ENCODE results near the gene TSC2. TPM values are rescaled to one million over a fixed set of nuclear protein-coding genes. Genes with fewer than 3 reads are reported as not detected.

The TSC2 gene
- total RNA-seq, 3 donors from 2014 or later (not counting 1 experiment from before 2014, with no cell fraction given), result 135 to 197 (median 161) TPM

DNA sequence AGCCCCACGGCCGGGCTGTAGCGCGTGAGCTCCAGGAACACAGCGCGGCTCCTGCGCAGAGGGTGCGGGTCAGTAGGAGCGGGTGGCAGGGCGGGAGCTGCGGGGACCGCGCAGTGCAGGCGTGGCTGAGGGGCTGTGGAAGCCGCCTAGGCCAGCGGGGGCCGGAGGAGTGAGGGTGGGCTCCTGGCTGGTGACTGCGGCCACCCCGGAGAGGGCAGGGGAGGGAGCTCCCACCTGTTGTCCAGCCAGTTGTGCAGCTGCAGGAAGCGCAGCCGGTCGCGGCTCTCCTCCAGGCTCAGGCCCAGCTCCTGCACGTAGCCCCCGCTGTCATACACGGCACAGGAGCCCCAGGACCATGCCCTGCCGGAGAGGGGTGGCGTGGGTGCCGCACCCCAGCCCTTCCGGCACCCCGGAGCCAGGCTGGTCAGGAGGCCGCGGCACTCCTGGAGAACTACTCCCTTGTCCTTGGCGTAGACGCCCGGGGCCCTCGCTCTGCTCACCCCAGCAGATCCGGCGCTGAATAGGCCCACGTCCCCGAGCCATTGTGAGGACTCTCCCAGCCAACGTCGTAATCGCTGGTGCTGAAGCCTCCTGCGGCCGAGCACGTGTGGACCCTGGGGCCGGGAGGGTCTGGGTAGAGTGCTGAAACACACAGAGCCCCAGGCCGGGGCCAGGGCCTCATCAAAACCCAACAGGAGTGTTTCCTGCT is 43.9 kb downstream of the TSC2 start:
- no peaks in the 10 kb centered on the region for H3K4me1 ChIP-seq (ENCODE audit: control insufficient read depth, insufficient read depth, low read length)
- DNase-seq, result no peak
- Mint-ChIP-seq H3K27ac (no peak overlapping the region), H3K4me1 (no peaks in the 10 kb centered on the region), H3K27me3 (ENCODE audit: low read depth in 2 of 2) (no peaks in the 10 kb centered on the region), H3K4me3 (no peak overlapping the region), H3K9me3 (no peaks in the 10 kb centered on the region), H3K36me3 (no peaks in the 10 kb centered on the region)
- ATAC-seq, result peak in 1 of 3 donors; percentile 11
- peaks cover 29% of the 10 kb centered on the region for H3K36me3 ChIP-seq (ENCODE audit: control insufficient read depth, insufficient read depth, low read length)
- H3K9me3 ChIP-seq (ENCODE audit: control insufficient read depth, insufficient read depth, low read length), result no peaks in the 10 kb centered on the region
- WGBS (ENCODE audit: insufficient coverage), result 96% methylated on average over 49 of the region's 49 CpGs
- no peak overlapping the region for H3K4me3 ChIP-seq (ENCODE audit: low read length)
- H3K27ac ChIP-seq (ENCODE audit: low read length), result no peak overlapping the region
- TF ChIP-seq CTCF (IDR thresholded peaks at IDR 0.05), result no peak
- intact Hi-C loops (cut with micrococcal nuclease), result no loop called here
- no peaks in the 10 kb centered on the region for H3K27me3 ChIP-seq (ENCODE audit: control insufficient read depth, insufficient read depth, low read length)

GRCh38 chr16:2092256-2092620 is 44.5 kb downstream of the TSC2 start:
- intact Hi-C loops (cut with micrococcal nuclease), result no loop called here
- Histone ChIP-seq H3K27me3 (ENCODE audit: control insufficient read depth, insufficient read depth, low read length) (no peaks in the 10 kb centered on the region), H3K4me3 (ENCODE audit: low read length) (no peak overlapping the region), H3K9me3 (ENCODE audit: control insufficient read depth, insufficient read depth, low read length) (no peaks in the 10 kb centered on the region), H3K27ac (ENCODE audit: low read length) (no peak overlapping the region), H3K36me3 (ENCODE audit: control insufficient read depth, insufficient read depth, low read length) (peaks cover 25% of the 10 kb centered on the region), H3K4me1 (ENCODE audit: control insufficient read depth, insufficient read depth, low read length) (no peaks in the 10 kb centered on the region)
- DNase-seq (no peak), ATAC-seq (no peak)
- WGBS (ENCODE audit: insufficient coverage), result 97% methylated on average over 16 of the region's 16 CpGs
- no peaks in the 10 kb centered on the region for H3K27me3 Mint-ChIP-seq (ENCODE audit: low read depth in 2 of 2)
- no peaks in the 10 kb centered on the region for H3K4me1 Mint-ChIP-seq
- H3K9me3 Mint-ChIP-seq, result no peaks in the 10 kb centered on the region
- H3K4me3 Mint-ChIP-seq, result no peak overlapping the region
- H3K27ac Mint-ChIP-seq, result no peak overlapping the region
- no peaks in the 10 kb centered on the region for H3K36me3 Mint-ChIP-seq
- TF ChIP-seq CTCF (IDR thresholded peaks at IDR 0.05), result no peak

GRCh38 chr16:2092866-2093265 is 45.1 kb downstream of the TSC2 start:
- Histone ChIP-seq H3K27me3 (ENCODE audit: control insufficient read depth, insufficient read depth, low read length) (no peaks in the 10 kb centered on the region), H3K27ac (ENCODE audit: low read length) (no peak overlapping the region), H3K9me3 (ENCODE audit: control insufficient read depth, insufficient read depth, low read length) (no peaks in the 10 kb centered on the region), H3K4me1 (ENCODE audit: control insufficient read depth, insufficient read depth, low read length) (no peaks in the 10 kb centered on the region), H3K36me3 (ENCODE audit: control insufficient read depth, insufficient read depth, low read length) (peaks cover 21% of the 10 kb centered on the region), H3K4me3 (ENCODE audit: low read length) (no peak overlapping the region)
- H3K4me1 Mint-ChIP-seq, result no peaks in the 10 kb centered on the region
- DNase-seq, result no peak
- H3K4me3 Mint-ChIP-seq, result no peak overlapping the region
- WGBS (ENCODE audit: insufficient coverage), result 96% methylated on average over 13 of the region's 13 CpGs
- no peak for ATAC-seq
- H3K9me3 Mint-ChIP-seq, result no peaks in the 10 kb centered on the region
- intact Hi-C loops (cut with micrococcal nuclease), result no loop called here
- no peaks in the 10 kb centered on the region for H3K27me3 Mint-ChIP-seq (ENCODE audit: low read depth in 2 of 2)
- no peaks in the 10 kb centered on the region for H3K36me3 Mint-ChIP-seq
- no peak overlapping the region for H3K27ac Mint-ChIP-seq
- TF ChIP-seq CTCF (IDR thresholded peaks at IDR 0.05), result no peak

GRCh38 chr16:2093793-2094192 is 46.0 kb downstream of the TSC2 start:
- intact Hi-C loops (cut with micrococcal nuclease), result no loop called here
- Mint-ChIP-seq H3K36me3 (no peaks in the 10 kb centered on the region), H3K4me3 (no peak overlapping the region), H3K4me1 (no peaks in the 10 kb centered on the region), H3K27ac (no peak overlapping the region), H3K27me3 (ENCODE audit: low read depth in 2 of 2) (no peaks in the 10 kb centered on the region), H3K9me3 (no peaks in the 10 kb centered on the region)
- Histone ChIP-seq H3K9me3 (ENCODE audit: control insufficient read depth, insufficient read depth, low read length) (no peaks in the 10 kb centered on the region), H3K4me3 (ENCODE audit: low read length) (no peak overlapping the region), H3K27ac (ENCODE audit: low read length) (no peak overlapping the region), H3K27me3 (ENCODE audit: control insufficient read depth, insufficient read depth, low read length) (no peaks in the 10 kb centered on the region), H3K36me3 (ENCODE audit: control insufficient read depth, insufficient read depth, low read length) (peaks cover 14% of the 10 kb centered on the region), H3K4me1 (ENCODE audit: control insufficient read depth, insufficient read depth, low read length) (no peaks in the 10 kb centered on the region)
- 93% methylated on average over 15 of the region's 15 CpGs for WGBS (ENCODE audit: insufficient coverage)
- no peak for ATAC-seq
- no peak for TF ChIP-seq CTCF (IDR thresholded peaks at IDR 0.05)
- no peak for DNase-seq
